ENCODE data around the gene LPP. TPM values are rescaled to one million over a fixed set of nuclear protein-coding genes. Genes with fewer than 3 reads are reported as not detected.
"Not testable (repeated sequence)": the region's sequence is repeated elsewhere in the genome, so short reads cannot be mapped to it uniquely, and the experiment has no call there.

The LPP gene
- total and polyA plus RNA-seq, 9 donors, result 15.9 to 280 (median 134) TPM

DNA sequence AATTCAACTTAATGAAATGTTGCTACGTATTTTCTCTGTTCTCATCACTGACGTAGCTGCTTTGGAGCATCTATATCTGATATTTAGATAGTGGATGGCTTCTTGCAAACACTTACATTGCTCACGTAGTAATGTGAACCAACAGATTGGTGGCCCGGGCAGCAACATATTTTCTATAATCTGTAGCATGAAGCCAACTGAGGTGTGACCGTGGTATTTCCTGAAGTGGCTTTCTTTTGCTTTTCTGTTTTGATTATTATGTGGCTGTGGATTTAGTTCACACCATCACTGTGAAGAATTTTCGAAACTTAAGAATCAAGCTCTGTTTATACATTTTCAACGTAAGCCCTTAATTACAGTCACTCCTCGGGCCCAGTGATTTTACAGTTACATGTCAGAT is 288.5 kb downstream of the LPP start:
- no peak overlapping the region for H3K27ac ChIP-seq
- 95 to 97% (median 96%) methylated on average over 8 of the region's 8 CpGs for WGBS, 3 donors
- no peak for DNase-seq
- no peaks in the 10 kb centered on the region for H3K27me3 ChIP-seq
- H3K9me3 ChIP-seq, result no peaks in the 10 kb centered on the region
- intact Hi-C loops (cut with DNase I), result no loop called here
- no peaks in the 10 kb centered on the region for H3K36me3 ChIP-seq
- H3K4me3 ChIP-seq, result no peak overlapping the region
- no peaks in the 10 kb centered on the region for H3K4me1 ChIP-seq (ENCODE audit: insufficient read depth)
- TF ChIP-seq, protein P1, sequence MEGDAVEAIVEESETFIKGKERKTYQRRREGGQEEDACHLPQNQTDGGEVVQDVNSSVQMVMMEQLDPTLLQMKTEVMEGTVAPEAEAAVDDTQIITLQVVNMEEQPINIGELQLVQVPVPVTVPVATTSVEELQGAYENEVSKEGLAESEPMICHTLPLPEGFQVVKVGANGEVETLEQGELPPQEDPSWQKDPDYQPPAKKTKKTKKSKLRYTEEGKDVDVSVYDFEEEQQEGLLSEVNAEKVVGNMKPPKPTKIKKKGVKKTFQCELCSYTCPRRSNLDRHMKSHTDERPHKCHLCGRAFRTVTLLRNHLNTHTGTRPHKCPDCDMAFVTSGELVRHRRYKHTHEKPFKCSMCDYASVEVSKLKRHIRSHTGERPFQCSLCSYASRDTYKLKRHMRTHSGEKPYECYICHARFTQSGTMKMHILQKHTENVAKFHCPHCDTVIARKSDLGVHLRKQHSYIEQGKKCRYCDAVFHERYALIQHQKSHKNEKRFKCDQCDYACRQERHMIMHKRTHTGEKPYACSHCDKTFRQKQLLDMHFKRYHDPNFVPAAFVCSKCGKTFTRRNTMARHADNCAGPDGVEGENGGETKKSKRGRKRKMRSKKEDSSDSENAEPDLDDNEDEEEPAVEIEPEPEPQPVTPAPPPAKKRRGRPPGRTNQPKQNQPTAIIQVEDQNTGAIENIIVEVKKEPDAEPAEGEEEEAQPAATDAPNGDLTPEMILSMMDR (IDR thresholded peaks at IDR 0.05), result no peak
- no peak for TF ChIP-seq EP300 (IDR thresholded peaks at IDR 0.05)
- TF ChIP-seq POLR2A (IDR thresholded peaks at IDR 0.05), result no peak

GRCh38 chr3:188445175-188445574 is 291.2 kb downstream of the LPP start:
- H3K27ac ChIP-seq; H3K9me3 ChIP-seq; H3K4me3 ChIP-seq; DNase-seq; H3K4me1 ChIP-seq (ENCODE audit: insufficient read depth); H3K36me3 ChIP-seq; H3K27me3 ChIP-seq; intact Hi-C loops (cut with DNase I): not testable (repeated sequence)
- WGBS, 3 donors, result 89 to 96% (median 96%) methylated on average over 4 of the region's 4 CpGs

- Histone ChIP-seq H3K36me3 (no peaks in the 10 kb centered on the region), H3K27me3 (no peaks in the 10 kb centered on the region), H3K27ac (no peak overlapping the region), H3K9me3 (no peaks in the 10 kb centered on the region), H3K4me3 (no peak overlapping the region), H3K4me1 (ENCODE audit: insufficient read depth) (no peaks in the 10 kb centered on the region)
- 88 to 91% (median 91%) methylated on average over 5 of the region's 5 CpGs for WGBS, 3 donors
- TF ChIP-seq POLR2A (IDR thresholded peaks at IDR 0.05) (no peak), EP300 (IDR thresholded peaks at IDR 0.05) (no peak)
- TF ChIP-seq, protein P1 (IDR thresholded peaks at IDR 0.05), result no peak
- DNase-seq, result no peak
- intact Hi-C loops (cut with DNase I), result no loop called here
Observed at GRCh38 chr3:188446014-188446413, 292.1 kb downstream of the LPP start.

GRCh38 chr3:188446766-188447165 is 292.8 kb downstream of the LPP start:
- H3K27ac ChIP-seq, result no peak overlapping the region
- 89 to 96% (median 92%) methylated on average over 3 of the region's 3 CpGs for WGBS, 3 donors

DNA sequence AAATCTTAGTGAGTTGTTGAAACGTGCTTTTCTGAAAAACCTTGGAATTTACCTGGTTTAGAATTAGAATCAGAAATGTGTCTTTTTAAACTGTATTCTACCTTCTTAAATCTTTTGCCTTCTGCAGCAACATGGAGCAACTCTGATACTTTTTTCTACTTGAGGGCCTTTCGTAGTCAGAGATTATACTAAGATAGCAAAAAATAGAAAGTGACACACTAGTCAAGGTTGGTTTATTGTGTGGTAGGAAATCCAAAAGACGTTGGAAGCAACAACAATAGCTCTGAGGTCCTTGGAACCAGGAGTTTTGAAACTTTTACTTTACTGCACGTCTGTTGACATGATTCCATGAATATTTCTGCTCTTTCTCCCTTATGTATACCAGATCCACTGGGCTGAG is 294.9 kb downstream of the LPP start:
- no peak for TF ChIP-seq POLR2A (IDR thresholded peaks at IDR 0.05)
- TF ChIP-seq, protein P1 (IDR thresholded peaks at IDR 0.05), result no peak
- no peak for TF ChIP-seq EP300 (IDR thresholded peaks at IDR 0.05)
- DNase-seq, result no peak
- Histone ChIP-seq H3K9me3 (no peaks in the 10 kb centered on the region), H3K27ac (no peak overlapping the region), H3K4me3 (no peak overlapping the region), H3K4me1 (ENCODE audit: insufficient read depth) (no peaks in the 10 kb centered on the region), H3K36me3 (no peaks in the 10 kb centered on the region), H3K27me3 (no peaks in the 10 kb centered on the region)
- intact Hi-C loops (cut with DNase I), result no loop called here
- 84 to 89% (median 88%) methylated on average over 4 of the region's 4 CpGs for WGBS, 3 donors

More at GRCh38 chr3:188446766-188447165, 292.8 kb downstream of the LPP start:
- no peak for DNase-seq
- intact Hi-C loops (cut with DNase I), result no loop called here
- Histone ChIP-seq H3K27me3 (no peaks in the 10 kb centered on the region), H3K9me3 (no peaks in the 10 kb centered on the region), H3K4me1 (ENCODE audit: insufficient read depth) (no peaks in the 10 kb centered on the region), H3K36me3 (no peaks in the 10 kb centered on the region), H3K4me3 (no peak overlapping the region)
- TF ChIP-seq, protein P1 (IDR thresholded peaks at IDR 0.05), result no peak
- TF ChIP-seq POLR2A (IDR thresholded peaks at IDR 0.05), result no peak
- TF ChIP-seq EP300 (IDR thresholded peaks at IDR 0.05), result no peak

Measured in ovary (tissue), 9 donors.